Tibial nerve (tissue), 4 donors: ENCODE measurements around the gene SBK3.
"Not testable (repeated sequence)": the region's sequence is repeated elsewhere in the genome, so short reads cannot be mapped to it uniquely, and the experiment has no call there.

Experiments used
- CTCF ChIP-seq, 5 experiments: fragments of 200-600 bp in 3 of 5; fragments of 450-650 bp in 2 of 5; sonication (generic) in 3 of 5; IDR thresholded peaks; one replicate each; pipeline ENCODE4 v1.5.1; 2016 to 2019; ENCODE audit warnings: antibody characterized with exemption in 5 of 5, mild to moderate bottlenecking in 3 of 5, moderate library complexity in 2 of 5
- EP300 ChIP-seq, 2 donors: sonication (generic); formaldehyde crosslinking; IDR thresholded peaks; one replicate each; pipeline ENCODE4 v1.6.1; 2017; ENCODE audit warnings: antibody characterized with exemption in 2 of 2, mild to moderate bottlenecking in 1 of 2

GRCh38 chr19:55573929-55574328, 28.6 kb upstream of the SBK3 start:
- not testable (repeated sequence) for TF ChIP-seq CTCF, EP300 (IDR thresholded peaks at IDR 0.05)
